Fibroblast of the conjunctiva (primary cell): Measurements from ENCODE around the gene TSPYL1.

Experiments
- DNase-seq: peaks from one replicate; pipeline ENCODE4 v3.0.0-alpha.2; 2010; ENCODE audit warnings: low read depth

The TSPYL1 gene

GRCh38 chr6:116258520-116258919 is 21.2 kb downstream of the TSPYL1 start:
- no peak for DNase-seq

GRCh38 chr6:116256694-116257093 is 23.0 kb downstream of the TSPYL1 start:
- DNase-seq, result no peak

DNA sequence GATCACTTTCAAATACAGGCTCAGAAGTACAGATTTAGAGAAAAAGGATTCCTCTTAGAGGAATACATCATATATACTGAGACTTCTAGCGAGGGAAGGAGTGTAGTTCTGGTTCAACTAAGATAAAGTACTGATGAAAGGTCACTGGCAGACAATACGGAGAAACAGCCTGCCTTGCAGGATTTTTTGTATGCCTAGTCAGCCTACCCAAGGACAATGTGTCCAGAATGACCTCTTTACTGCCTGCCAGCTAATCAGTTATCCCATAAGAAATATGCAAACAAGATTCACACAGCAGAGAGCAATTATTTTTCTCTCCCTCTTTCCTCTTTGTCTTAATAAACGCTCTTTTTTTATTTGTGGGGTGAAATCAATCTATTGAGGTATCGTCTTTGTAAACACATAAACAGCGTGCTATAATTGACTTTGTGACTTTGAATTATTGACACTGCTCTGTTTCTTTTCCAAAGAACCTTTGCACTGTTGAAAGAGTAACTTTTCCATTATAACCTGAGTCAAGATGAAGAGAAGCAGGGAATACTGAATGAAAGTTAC is 24.4 kb downstream of the TSPYL1 start:
- no peak for DNase-seq

GRCh38 chr6:116254297-116255056 is 25.3 kb downstream of the TSPYL1 start:
- DNase-seq, result no peak

DNA sequence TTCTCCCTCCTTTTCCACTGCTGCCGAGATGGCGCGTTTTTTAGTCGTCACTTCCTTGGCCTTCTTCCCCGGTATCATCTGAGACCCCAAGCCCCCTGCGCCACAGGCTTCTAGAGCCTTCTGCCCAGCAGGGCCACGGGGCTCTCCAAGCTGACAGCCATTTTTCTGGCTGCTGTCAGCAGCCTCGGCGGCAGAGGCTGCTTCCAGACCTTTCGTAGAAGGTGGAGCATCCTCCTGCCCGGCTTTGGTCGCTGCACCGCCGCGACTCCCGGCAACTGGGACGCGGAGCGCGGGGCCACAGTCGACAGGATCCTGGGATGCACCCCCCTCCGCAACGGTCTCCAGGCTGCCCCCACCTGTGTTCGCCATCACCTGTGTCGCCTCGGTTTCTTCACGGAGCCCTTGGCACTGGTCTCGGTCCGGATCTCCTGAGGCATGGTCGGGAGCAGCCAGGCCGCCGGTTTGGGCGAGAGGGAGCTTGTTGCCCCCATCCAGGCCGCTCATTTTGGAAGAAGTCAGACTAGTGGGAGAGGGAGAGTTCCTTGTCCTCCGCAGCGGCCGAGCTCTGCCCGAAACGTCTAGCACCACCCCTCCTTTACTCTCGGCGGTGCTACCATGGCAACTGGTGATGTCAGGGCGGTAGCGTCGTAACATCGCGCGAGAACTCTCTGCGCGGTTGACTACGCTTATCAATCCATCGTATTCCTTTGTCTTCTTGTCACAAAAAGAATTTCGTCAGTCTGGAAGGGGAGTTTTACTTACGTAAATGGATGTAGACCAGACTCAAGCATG is 26.0 kb downstream of the TSPYL1 start, which contains the start of gene TSPYL4:
TSPYL4 (minus strand) TSS at position 571 of the 792 bp plus-strand sequence; CDS start at position 504, 67 bp downstream.
- peak; percentile 94 for DNase-seq

- no peak for DNase-seq
These were observed 26.6 kb downstream of the TSPYL1 start for GRCh38 chr6:116253188-116253504.

DNA sequence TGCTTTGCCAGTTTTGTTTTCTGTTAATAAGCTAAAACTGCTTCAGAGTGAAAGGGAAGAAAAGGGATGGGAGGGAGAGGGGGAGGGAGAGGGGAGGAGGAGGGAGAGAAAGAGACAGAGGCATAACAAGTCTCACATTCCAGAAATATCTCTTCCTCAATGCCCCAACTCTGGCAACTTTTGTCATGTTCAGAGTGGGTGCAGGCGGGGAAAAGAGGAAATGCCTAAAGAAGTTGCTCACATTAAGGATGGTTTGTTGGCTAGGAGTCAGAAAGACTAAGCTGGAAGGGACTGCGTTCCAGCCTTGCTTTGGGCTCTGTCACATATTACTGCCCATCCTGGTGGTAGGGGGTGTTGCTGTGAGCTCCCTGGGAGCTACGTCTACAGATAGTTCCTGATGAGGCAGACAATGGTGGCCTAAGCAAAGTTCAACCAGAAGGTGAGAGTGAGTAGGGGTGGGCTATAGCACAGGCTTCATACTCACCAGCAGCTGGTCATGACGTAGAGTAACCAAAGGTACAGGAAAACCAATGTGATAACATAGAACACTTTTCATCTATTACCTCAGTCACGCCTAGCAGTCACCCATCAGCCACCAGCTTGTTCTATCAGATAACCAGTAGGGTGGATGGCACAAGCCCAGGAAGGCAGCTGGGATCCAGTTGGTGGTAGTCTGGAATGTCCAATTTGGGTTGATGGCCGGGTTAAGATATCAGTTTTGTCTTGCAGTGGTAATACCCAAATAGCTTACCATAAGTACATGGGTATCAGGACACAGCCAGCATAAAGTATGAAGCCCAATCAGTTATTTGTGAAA is 28.0 kb downstream of the TSPYL1 start:
- DNase-seq, result no peak

- no peak for DNase-seq
These were observed 31.2 kb downstream of the TSPYL1 start for GRCh38 chr6:116248577-116248976.

DNA sequence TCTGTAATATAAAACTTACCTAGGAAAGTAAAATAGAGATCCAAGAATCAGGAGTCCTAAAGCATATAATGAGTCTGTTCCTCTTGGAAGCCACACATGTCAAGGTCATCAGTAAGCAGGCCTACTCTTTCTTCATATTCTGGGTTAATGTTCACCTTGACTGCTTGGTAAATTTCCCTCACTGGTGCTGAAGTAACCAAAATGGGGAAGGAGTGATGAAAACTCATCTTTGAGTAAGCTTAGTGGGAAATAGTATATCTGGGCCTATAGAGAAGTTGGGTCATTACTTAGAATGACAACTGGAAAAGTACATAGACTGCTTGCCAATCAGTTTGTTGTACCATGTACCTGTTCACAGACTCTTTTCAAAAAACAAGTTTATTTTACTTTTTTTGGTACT is 32.4 kb downstream of the TSPYL1 start:
- no peak for DNase-seq

DNA sequence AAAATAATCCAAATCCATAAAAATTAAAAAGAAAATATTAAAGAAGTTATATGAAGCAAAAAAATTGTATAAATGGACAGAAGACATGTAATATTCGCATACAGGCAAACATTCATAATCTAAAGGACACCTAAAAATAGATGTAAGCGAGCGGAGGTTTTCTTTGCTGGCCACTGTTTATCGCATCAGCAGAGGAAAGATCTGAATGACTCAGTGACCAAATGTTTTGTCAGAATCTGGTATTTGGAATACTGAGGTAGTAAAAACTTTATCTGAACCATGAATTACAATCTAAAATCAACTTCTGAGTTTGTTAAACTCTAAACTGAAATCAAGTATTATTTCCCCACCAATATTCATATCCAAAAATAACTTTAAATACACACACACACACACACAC is 33.6 kb downstream of the TSPYL1 start:
- DNase-seq, result no peak

- no peak for DNase-seq
These were observed 35.4 kb downstream of the TSPYL1 start for GRCh38 chr6:116244284-116244683.

DNA sequence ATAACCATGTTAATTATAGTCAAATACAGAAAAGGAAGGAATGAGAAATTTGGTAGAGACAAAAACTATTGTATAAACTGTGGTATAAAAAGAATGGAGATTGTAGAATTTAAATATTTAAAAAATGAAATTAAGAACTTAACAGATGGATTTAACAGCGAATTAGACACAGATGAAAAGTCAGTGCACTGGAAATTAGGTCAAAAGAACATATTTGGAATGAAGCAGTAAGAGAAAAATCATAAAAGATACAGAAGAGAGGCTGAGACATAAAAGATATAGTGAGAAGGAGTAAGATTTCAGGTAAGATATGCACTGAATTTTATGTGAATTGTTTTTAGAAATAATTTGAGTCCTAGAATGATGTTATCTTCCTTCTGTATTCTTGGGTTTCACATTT is 39.9 kb downstream of the TSPYL1 start:
- DNase-seq, result no peak

DNA sequence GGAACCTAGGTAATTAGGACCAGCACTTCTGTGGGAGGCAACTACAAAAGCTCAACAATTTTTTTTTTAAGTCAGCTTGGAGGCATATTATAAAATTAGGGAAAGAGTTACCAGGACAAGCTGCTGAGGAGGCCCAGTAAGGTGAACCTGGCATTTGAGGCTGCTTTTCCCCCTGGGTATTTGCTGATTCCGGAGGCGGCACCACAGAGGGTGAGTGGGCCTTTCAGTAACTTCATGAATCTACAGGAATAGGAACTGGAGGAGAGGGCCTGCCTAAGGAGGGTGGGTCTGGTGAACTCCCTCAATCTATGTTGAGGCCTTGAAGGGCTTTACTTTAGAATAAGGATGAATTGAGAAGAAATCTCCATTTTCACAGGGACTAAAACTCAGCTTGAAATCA is 40.5 kb downstream of the TSPYL1 start:
- DNase-seq, result no peak

GRCh38 chr6:116238083-116238482 is 41.6 kb downstream of the TSPYL1 start:
- DNase-seq, result no peak

DNA sequence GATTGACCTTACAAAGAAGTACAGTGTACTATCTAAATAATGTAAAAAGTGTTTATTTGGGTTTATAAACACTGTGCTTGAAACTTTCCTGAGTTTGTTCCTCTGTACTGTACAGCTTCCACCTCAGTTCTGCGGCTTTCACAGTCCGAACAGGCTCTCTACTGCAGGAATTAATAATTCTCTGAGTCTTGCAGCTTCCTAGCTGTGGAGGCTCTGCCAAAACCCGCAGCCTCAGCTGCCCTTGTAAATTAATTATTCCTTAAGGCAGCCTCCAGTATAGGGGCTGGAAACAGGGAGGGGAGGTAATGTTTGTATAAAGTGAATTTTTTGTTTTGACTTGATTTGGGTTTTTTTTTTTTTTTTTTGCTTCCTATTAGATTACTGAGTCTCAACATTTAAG is 45.0 kb downstream of the TSPYL1 start:
- no peak for DNase-seq

- DNase-seq, result peak; percentile 97
These were observed 50.3 kb downstream of the TSPYL1 start for GRCh38 chr6:116229287-116229913.
